Measurements from ENCODE around the gene SIAH1. TPM values are rescaled to one million over a fixed set of nuclear protein-coding genes. Genes with fewer than 3 reads are reported as not detected.
"Not testable (repeated sequence)": the region's sequence is repeated elsewhere in the genome, so short reads cannot be mapped to it uniquely, and the experiment has no call there.

Gene SIAH1
- total RNA-seq, 1 experiment from 2014 or later: 29.9 TPM

DNA sequence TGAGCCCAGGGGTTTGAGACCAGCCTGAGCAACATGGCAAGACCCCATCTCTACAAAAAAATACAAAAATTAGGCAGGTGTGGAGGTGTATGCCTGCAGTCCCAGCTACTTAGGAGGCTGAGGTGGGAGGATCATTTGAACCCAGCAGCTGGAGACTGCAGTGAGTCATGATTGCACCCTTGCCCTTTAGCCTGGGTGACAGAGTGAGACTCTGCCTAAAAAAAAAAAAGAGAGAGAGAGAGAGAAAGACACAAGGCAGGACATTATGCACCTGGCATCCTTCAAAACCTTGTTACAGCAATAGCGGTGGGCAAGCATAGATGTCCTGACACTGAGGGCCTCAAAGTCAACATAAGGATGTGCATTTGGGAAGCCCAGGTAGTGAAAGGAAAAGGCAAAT, 19.9 kb upstream of the SIAH1 start (continued):
- TF ChIP-seq NR3C1 (CRISPR knock-in tag; conservative IDR thresholded peaks at IDR 0.05; ENCODE audit: low read depth): no peak

DNA sequence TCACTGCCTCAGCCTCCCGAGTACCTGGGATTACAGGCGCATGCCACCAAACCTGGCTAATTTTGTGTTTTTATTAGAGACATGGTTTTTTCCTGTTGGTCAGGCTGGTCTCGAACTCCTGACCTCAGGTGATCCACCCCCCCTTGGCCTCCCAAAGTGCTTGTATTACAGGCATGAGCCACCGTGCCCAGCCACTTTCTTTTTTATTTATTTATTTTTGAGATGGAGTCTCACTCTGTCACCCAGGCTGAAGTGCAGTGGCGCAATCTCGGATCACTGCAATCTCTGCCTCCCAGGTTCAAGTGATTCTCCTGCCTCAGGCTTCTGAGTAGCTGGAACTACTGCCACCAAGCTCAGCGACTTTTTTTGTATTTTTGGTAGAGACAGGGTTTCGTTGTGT, 17.3 kb upstream of the SIAH1 start:
- H3K27ac Mint-ChIP-seq; CTCF ChIA-PET; POLR2A ChIA-PET; H3K27me3 Mint-ChIP-seq (ENCODE audit: low read depth); H3K9me3 Mint-ChIP-seq; H3K4me3 Mint-ChIP-seq; DNase-seq (ENCODE audit: low spot score); H3K36me3 Mint-ChIP-seq; ATAC-seq: not testable (repeated sequence)
- peaks cover 15% of the 10 kb centered on the region for H3K4me1 Mint-ChIP-seq

DNA sequence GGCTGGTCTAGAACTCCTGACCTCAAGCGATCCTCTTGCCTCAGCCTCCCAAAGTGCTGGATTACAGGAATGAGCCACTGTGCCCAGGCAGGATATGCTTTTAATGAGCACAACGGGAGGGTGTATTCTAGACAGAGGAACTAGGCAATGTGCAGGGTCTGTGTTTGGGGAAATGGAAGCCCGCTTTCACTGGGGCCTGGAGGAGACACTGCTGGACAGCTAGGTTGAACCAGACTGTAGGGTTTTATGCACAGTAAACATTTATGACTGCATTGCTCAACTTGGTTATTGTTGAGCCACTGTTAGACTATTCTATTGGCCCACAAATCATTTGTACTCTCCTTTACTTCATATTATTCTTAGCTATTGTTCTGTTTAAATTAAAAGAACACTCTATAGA, 10.2 kb upstream of the SIAH1 start:
- ChIA-PET POLR2A (no interaction called here), CTCF (no interaction called here)
- H3K36me3 Mint-ChIP-seq: no peaks in the 10 kb centered on the region
- H3K9me3 Mint-ChIP-seq: 0 out of 2 replicates have a peak, but pooled peaks cover 4% of the 10 kb centered on the region
- H3K4me3 Mint-ChIP-seq: no peak overlapping the region
- no peak for DNase-seq (ENCODE audit: low spot score)
- no peak overlapping the region for H3K27ac Mint-ChIP-seq
- H3K27me3 Mint-ChIP-seq (ENCODE audit: low read depth): no peaks in the 10 kb centered on the region
- peaks cover 4% of the 10 kb centered on the region for H3K4me1 Mint-ChIP-seq
- no peak for TF ChIP-seq SP1 (CRISPR knock-in tag; conservative IDR thresholded peaks at IDR 0.05)
- TF ChIP-seq, protein P1, sequence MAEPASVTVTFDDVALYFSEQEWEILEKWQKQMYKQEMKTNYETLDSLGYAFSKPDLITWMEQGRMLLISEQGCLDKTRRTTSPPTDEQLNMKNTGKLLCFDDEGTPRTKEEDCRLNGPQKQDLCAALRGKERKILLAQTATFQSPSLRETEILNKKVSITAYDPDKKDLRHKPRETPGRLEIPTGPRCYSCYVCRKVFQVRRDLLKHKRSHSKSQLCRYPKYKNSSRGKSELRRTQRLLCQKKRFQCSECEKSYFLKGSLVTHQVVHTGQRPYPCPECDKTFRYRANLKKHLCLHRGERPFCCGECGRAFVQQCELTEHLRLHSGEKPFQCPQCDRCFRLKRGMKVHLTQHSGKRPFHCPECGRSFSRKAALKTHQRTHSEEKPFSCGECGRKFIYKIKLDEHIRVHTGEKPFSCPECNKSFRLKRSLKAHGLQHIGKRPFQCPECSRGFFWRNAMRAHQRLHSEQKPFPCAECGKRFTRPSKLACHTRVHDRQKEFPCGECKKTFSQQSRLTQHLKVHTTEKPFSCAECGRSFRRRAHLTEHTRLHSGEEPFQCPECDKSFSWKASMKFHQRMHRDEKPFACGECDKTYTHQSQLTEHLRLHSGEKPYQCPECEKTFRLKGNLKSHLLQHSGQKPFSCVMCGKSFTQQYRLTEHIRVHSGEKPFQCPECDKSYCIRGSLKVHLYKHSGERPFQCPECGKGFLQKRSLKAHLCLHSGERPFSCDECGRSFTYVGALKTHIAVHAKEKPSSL (CRISPR knock-in tag; conservative IDR thresholded peaks at IDR 0.05): no peak
- TF ChIP-seq ZMAT4 (CRISPR knock-in tag; IDR thresholded peaks at IDR 0.05): no peak
- no peak for TF ChIP-seq ZSCAN18 (CRISPR knock-in tag; IDR thresholded peaks at IDR 0.05)
- no peak for TF ChIP-seq NR3C1 (CRISPR knock-in tag; conservative IDR thresholded peaks at IDR 0.05; ENCODE audit: low read depth)
- TF ChIP-seq KAT7 (CRISPR knock-in tag; IDR thresholded peaks at IDR 0.05; ENCODE audit: borderline replicate concordance): no peak
- no peak for TF ChIP-seq ATF1 (CRISPR knock-in tag; IDR thresholded peaks at IDR 0.05)
- TF ChIP-seq TCF7 (CRISPR knock-in tag; IDR thresholded peaks at IDR 0.05; ENCODE audit: low read depth): no peak
- TF ChIP-seq, protein P2, sequence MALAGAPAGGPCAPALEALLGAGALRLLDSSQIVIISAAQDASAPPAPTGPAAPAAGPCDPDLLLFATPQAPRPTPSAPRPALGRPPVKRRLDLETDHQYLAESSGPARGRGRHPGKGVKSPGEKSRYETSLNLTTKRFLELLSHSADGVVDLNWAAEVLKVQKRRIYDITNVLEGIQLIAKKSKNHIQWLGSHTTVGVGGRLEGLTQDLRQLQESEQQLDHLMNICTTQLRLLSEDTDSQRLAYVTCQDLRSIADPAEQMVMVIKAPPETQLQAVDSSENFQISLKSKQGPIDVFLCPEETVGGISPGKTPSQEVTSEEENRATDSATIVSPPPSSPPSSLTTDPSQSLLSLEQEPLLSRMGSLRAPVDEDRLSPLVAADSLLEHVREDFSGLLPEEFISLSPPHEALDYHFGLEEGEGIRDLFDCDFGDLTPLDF (CRISPR knock-in tag; IDR thresholded peaks at IDR 0.05): no peak
- TF ChIP-seq TEAD4 (CRISPR knock-in tag; IDR thresholded peaks at IDR 0.05): no peak
- no peak for TF ChIP-seq GRHL2 (CRISPR knock-in tag; IDR thresholded peaks at IDR 0.05; ENCODE audit: insufficient replicate concordance, severe bottlenecking)
- ATAC-seq: no peak

DNA sequence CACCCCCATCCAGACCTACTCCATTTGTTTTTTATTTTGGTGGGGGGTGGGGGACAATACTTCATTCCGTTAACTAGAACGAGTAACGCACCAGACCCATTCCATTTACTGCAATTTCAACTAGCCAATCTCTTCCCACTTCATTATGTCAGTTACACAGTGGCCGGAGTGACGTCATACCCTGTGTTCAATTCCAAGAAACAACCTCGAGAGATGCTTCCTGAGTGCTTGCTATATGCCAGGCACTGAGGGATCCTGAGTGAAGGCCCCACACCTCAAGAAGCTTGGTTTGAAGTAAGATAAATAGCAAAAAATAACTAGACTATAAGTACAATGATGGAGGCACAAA, 9.1 kb upstream of the SIAH1 start:
- H3K4me1 Mint-ChIP-seq: peaks cover 4% of the 10 kb centered on the region
- CTCF ChIA-PET: interaction anchor here (0.8 to 1.7 kb wide), 2 partner anchors 132 to 229 kb away, joined by 4 read pairs; no protein-coding TSS in a partner anchor
- no peaks in the 10 kb centered on the region for H3K36me3 Mint-ChIP-seq
- TF ChIP-seq, protein P3, sequence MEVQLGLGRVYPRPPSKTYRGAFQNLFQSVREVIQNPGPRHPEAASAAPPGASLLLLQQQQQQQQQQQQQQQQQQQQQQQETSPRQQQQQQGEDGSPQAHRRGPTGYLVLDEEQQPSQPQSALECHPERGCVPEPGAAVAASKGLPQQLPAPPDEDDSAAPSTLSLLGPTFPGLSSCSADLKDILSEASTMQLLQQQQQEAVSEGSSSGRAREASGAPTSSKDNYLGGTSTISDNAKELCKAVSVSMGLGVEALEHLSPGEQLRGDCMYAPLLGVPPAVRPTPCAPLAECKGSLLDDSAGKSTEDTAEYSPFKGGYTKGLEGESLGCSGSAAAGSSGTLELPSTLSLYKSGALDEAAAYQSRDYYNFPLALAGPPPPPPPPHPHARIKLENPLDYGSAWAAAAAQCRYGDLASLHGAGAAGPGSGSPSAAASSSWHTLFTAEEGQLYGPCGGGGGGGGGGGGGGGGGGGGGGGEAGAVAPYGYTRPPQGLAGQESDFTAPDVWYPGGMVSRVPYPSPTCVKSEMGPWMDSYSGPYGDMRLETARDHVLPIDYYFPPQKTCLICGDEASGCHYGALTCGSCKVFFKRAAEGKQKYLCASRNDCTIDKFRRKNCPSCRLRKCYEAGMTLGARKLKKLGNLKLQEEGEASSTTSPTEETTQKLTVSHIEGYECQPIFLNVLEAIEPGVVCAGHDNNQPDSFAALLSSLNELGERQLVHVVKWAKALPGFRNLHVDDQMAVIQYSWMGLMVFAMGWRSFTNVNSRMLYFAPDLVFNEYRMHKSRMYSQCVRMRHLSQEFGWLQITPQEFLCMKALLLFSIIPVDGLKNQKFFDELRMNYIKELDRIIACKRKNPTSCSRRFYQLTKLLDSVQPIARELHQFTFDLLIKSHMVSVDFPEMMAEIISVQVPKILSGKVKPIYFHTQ (CRISPR knock-in tag; IDR thresholded peaks at IDR 0.05): no peak
- TF ChIP-seq ZNF512 (CRISPR knock-in tag; IDR thresholded peaks at IDR 0.05; ENCODE audit: borderline replicate concordance): no peak
- no peak for TF ChIP-seq JUN (CRISPR knock-in tag; IDR thresholded peaks at IDR 0.05)
- TF ChIP-seq, protein P4, sequence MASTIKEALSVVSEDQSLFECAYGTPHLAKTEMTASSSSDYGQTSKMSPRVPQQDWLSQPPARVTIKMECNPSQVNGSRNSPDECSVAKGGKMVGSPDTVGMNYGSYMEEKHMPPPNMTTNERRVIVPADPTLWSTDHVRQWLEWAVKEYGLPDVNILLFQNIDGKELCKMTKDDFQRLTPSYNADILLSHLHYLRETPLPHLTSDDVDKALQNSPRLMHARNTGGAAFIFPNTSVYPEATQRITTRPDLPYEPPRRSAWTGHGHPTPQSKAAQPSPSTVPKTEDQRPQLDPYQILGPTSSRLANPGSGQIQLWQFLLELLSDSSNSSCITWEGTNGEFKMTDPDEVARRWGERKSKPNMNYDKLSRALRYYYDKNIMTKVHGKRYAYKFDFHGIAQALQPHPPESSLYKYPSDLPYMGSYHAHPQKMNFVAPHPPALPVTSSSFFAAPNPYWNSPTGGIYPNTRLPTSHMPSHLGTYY (CRISPR knock-in tag; IDR thresholded peaks at IDR 0.05): no peak
- no peak for TF ChIP-seq ZNF219 (CRISPR knock-in tag; IDR thresholded peaks at IDR 0.05; ENCODE audit: borderline replicate concordance)
- TF ChIP-seq CREM (CRISPR knock-in tag; IDR thresholded peaks at IDR 0.05): no peak
- no peak for TF ChIP-seq SOX15 (CRISPR knock-in tag; IDR thresholded peaks at IDR 0.05)
- no peak for TF ChIP-seq SMAD3 (CRISPR knock-in tag; IDR thresholded peaks at IDR 0.05; ENCODE audit: borderline replicate concordance)
- TF ChIP-seq JAZF1 (CRISPR knock-in tag; IDR thresholded peaks at IDR 0.05): no peak
- no peak for TF ChIP-seq ZNF671 (CRISPR knock-in tag; IDR thresholded peaks at IDR 0.05)
- no peak overlapping the region for H3K4me3 Mint-ChIP-seq
- ATAC-seq (no peak), DNase-seq (ENCODE audit: low spot score) (no peak)
- no peaks in the 10 kb centered on the region for H3K27me3 Mint-ChIP-seq (ENCODE audit: low read depth)
- POLR2A ChIA-PET: interaction anchor here (1.2 kb wide), 1 partner anchor 9 kb away, joined by 4 read pairs; the partner anchor contains the start of gene SIAH1
- no peak overlapping the region for H3K27ac Mint-ChIP-seq
- H3K9me3 Mint-ChIP-seq: 0 out of 2 replicates have a peak, but pooled peaks cover 4% of the 10 kb centered on the region

All from WTC11 (cell line).